A172 (cell line): ENCODE measurements around the gene STX17. TPM values are rescaled to one million over a fixed set of nuclear protein-coding genes. Genes with fewer than 3 reads are reported as not detected.
"Not testable (repeated sequence)": the region's sequence is repeated elsewhere in the genome, so short reads cannot be mapped to it uniquely, and the experiment has no call there.

Experiments
- DNase-seq: peaks from one replicate; pipeline ENCODE4 v3.0.0-alpha.2; 2015; ENCODE audit warnings: low spot score
- total RNA-seq: library from RNA; depleted of rRNA; stranded (reverse); fragments of >200 nt; shearing (Covaris generic); gene quantifications from 2 replicates; pipeline ENCODE4 v1.2.3, GENCODE V29; 2014; rRNA removed

STX17 gene
- total RNA-seq = 26.9 and 66.3 TPM in 2 replicates

GRCh38 chr9:99906403-99907207 is at the start of gene STX17:
Gene STX17, plus strand, starts transcription at chr9:99906654. Its CDS starts 8,586 bp downstream, at chr9:99915240.
- DNase-seq = peak; percentile 72

- not testable (repeated sequence) for DNase-seq
Measured at GRCh38 chr9:99857576-99857975, 48.9 kb upstream of the STX17 start.

- DNase-seq = no peak
Measured at GRCh38 chr9:99858087-99858486, 48.4 kb upstream of the STX17 start.

DNA sequence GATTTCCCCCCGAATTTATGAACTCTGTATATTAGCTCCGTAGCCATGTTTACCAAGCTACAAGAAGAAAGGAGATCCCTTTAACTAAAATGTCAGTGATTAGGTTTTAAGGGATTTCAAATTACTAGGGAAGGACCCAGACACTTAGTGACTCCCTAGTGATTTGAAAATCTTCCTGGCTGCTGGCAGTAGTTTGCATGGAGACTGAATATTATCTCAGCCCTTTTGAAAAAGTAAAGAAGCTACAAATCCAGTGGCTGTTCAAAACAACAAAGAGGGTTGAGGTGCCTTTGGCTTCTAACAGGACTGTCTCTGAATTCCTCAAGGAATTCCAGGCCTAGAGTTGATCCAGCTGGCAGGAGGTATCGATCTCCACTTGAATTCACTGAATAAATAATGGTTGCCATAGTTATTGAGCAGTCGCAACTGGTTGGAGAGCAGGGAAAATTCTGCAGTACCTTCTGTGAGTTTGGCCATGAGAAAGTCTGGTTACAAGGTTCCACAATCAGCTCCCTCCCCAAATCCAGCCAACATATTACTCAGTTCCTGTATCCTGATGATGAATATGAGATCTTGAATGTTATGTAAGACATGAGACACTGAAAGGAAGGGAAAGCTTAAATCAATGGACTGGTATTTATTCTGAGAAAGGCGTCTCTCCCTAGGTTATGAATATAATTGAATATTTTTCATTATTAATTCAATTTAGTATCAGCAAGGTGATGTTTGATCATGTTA is 47.0 kb upstream of the STX17 start:
- DNase-seq = no peak

- no peak for DNase-seq
Measured at GRCh38 chr9:99860266-99860665, 46.2 kb upstream of the STX17 start.

GRCh38 chr9:99863955-99864354 is 42.5 kb upstream of the STX17 start:
- no peak for DNase-seq

DNA sequence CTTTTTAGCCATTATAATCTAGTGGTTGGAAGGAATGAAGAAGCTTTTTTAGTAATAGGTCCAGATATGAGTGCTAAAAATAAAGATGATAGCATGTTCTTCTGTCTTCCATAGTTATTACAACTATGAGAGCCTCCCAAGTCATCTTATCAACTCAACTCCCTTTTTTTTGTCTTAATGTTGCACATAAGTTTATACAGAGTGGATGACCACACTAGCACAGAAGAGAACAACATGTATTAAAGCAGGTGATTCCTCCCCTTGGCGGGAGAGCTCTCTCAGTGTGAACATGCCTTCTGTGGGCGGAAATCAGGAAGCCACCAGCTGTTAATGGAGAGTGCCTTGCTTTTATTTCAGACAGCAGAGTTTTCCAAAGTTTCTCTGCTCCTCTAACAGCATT is 40.1 kb upstream of the STX17 start:
- no peak for DNase-seq

DNA sequence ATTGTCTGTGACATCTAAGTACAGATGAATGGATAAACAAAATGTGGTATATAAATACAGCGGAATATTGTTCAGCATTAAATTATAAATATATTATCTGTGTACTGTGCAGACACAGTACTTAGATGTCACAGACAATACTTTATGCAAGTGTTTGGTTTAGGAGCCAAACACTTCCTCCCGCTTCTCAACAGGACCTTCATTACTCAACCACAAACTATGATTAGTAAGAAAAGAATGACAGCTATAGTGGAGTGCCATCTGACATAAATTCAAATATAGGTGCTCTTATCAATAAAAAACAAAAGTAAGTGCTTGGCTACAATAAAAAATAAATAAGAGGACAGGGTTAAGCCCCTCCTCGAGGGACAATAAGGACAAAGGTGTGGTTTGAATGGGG is 38.9 kb upstream of the STX17 start:
- DNase-seq = no peak

GRCh38 chr9:99867968-99868367 is 38.5 kb upstream of the STX17 start:
- DNase-seq = no peak

DNA sequence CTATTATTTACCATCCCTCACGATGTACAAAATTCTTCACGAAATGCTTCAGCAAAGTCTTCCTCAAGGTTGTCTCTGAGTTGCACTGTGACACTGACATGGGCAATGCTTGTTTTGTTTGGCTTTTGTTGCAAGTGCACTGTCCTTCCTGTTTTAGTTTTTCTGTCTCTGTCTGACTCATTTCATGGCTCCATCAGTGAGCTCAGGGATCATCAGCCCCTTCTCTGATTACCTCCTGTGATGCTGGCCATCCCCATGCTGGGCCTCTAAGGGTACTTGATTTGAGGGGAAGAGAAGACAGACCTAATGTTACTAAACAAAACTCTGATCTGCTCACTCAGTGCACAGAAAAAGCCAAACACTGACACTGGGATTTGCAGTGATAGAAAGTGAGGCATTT is 37.6 kb upstream of the STX17 start:
- DNase-seq = no peak

DNA sequence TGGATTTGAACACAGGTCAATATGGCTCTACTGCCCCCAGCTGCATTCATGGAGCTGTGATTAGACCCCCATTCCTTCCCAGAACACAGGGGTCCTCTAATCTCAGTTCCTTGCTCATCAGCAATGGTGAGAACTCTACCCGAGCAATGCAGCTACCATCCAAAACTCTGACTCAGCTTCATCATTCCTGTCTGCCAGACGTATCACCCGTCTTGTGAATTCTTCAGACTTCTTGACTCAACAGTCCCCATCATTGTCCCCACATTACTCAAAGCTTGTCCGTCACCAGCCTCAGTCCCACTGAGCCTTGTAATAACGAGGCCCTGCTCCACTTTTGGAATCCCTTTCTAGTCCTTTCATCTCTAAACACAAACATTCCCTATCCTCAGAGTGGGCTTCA is 36.3 kb upstream of the STX17 start:
- DNase-seq = no peak

GRCh38 chr9:99873531-99873930 is 32.9 kb upstream of the STX17 start:
- DNase-seq = peak; percentile 87

GRCh38 chr9:99873943-99874584 is 32.4 kb upstream of the STX17 start:
- DNase-seq = no peak

DNA sequence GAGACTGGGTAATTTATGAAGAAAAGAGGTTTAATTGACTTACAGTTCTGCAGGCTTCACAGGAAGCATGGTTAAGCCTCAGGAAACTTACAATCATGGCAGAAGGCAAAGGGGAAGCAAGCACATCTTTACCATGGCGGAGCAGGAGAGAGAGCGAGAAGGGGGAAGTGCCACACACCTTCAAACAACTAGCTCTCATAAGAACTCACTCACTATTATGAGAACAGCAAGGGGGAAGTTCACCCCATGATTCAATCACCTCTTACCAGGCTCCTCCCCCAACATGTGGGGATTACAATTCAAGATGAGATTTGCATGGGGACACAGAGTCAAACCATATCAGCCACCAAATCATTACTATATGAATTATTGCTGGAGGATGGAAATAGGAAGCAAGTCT is 30.3 kb upstream of the STX17 start:
- no peak for DNase-seq

DNA sequence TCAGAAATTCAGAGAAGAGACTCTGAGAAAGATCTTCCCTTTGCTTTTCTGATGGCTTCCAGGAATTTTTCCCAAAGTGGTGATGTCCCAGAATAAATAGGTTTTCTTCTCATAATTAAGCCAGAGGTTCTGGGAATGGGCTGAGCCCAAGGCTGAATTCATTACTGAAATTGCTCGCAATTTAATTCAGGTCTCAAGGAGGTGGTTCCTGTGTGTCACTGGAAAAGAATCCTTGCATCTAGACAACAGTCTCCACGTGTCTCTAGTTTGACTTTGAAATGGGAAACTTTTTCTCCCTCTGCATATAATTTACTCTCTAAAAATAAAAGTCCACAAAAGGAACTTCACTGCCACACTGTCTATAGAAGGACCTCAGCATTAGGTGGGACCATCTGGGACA is 27.8 kb upstream of the STX17 start:
- DNase-seq = no peak

DNA sequence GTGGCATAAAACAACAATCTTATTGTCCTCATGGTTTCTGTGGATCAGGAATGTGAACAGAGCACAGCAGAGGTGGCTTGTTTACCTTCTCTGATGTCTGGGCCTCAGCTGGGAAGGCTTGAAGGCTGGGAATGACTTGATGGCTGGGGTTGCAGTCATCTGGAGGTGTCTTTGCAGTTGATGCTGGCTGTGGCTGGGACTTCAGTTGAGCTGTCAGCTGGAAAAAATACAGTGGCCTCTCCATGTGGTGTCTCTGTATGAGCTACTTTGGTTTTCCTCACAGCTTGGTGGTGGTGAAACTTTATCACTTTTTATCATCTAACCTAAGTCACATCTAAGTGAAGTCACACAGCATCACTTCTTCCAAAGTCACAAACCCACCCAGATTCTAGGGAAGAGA is 24.7 kb upstream of the STX17 start:
- DNase-seq = no peak

GRCh38 chr9:99885747-99886146 is 20.7 kb upstream of the STX17 start:
- DNase-seq = no peak

DNA sequence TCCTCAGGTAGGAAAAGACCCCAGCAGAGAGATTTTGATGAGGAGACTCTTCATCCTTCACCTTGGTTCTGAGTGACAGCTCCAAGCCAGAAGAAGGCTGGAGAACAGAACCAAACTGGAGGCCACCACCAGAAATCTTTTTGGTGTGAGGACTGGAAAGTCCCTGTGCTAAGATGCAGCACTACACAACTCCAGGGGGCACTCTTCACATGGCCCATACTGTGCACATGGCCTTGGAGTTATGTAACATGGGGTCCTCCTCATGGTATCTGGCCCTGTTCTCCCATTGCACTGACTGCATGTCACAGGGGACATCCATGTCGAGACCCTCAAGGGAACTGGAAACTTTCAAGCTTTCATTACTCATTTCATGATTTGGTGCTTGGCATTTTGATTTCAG is 17.3 kb upstream of the STX17 start:
- no peak for DNase-seq

DNA sequence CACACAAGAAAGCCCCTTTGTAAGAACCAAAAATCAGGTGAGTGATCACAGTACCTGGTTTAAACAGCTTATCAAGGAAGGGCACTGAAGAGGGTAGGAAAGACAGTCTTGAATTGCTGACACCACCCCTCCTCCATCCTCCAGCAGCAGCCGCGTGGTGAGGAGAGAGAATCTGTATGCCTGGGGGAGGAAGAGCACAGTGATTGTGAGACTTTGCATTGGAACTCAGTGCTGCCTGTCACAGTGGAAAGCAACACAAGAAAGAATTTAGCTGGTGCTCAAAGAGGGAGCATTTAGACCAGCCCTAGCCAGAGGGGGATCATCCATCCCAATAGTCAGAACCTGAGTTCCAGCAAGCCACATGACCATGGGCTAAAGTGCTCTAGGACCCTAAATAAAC is 11.6 kb upstream of the STX17 start:
- no peak for DNase-seq

GRCh38 chr9:99895510-99895909 is 10.9 kb upstream of the STX17 start:
- no peak for DNase-seq

DNA sequence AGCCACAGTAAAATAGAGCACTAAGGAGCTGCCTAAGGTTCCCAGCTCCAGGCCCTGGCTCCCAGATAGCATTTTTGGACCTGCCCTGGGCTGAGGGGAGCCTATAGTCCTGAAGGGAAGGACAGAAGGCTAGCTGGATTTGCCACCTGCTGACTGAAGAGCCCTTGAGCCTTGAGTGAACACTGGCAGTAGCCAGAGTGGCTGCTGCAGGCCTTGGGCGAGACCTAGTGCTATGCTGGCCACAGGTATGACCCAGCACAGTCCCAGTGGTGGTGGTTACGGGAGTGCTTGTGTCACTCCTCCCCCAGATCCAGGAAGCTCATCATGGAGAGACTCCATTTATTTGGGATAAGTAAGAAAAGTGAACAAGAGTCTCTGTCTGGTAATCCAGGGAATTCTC is 10.3 kb upstream of the STX17 start:
- DNase-seq = no peak

- no peak for DNase-seq
Measured at GRCh38 chr9:99903393-99903792, 3.1 kb upstream of the STX17 start.
